Measurements from ENCODE around the gene SLCO1C1.

- TF ChIP-seq POLR2A (IDR thresholded peaks at IDR 0.05) = no peak
- no peak for TF ChIP-seq POLR2AphosphoS5 (IDR thresholded peaks at IDR 0.05)
Measured at GRCh38 chr12:20653871-20654270, 41.3 kb upstream of the SLCO1C1 start.
